Hepatocyte (in vitro differentiated cells): ENCODE measurements around the gene SPATA20.

ENCODE experiments used
- EZH2 ChIP-seq: fragments of 200-600 bp; sonication (generic); IDR thresholded peaks from 2 replicates; pipeline ENCODE4 v1.6.1; 2016; ENCODE audit warnings: antibody characterized with exemption, mild to moderate bottlenecking, borderline replicate concordance
- EZH2phosphoT487 ChIP-seq: fragments of 200-600 bp; sonication (generic); IDR thresholded peaks from one replicate; pipeline ENCODE4 v1.6.1; 2018; ENCODE audit warnings: antibody characterized with exemption, mild to moderate bottlenecking, low read depth, moderate library complexity; ENCODE audit not compliant: unreplicated experiment, severe bottlenecking
- TF ChIP-seq, protein P1 (sequence below): fragments of 200-600 bp; sonication (generic); IDR thresholded peaks from 2 replicates; pipeline ENCODE4 v1.5.1; 2016; ENCODE audit warnings: antibody characterized with exemption, mild to moderate bottlenecking; ENCODE audit not compliant: poor library complexity

GRCh38 chr17:50554201-50554600 lies 7.2 kb downstream of the SPATA20 start:
- TF ChIP-seq, protein P1, sequence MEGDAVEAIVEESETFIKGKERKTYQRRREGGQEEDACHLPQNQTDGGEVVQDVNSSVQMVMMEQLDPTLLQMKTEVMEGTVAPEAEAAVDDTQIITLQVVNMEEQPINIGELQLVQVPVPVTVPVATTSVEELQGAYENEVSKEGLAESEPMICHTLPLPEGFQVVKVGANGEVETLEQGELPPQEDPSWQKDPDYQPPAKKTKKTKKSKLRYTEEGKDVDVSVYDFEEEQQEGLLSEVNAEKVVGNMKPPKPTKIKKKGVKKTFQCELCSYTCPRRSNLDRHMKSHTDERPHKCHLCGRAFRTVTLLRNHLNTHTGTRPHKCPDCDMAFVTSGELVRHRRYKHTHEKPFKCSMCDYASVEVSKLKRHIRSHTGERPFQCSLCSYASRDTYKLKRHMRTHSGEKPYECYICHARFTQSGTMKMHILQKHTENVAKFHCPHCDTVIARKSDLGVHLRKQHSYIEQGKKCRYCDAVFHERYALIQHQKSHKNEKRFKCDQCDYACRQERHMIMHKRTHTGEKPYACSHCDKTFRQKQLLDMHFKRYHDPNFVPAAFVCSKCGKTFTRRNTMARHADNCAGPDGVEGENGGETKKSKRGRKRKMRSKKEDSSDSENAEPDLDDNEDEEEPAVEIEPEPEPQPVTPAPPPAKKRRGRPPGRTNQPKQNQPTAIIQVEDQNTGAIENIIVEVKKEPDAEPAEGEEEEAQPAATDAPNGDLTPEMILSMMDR = no peak
- TF ChIP-seq EZH2phosphoT487 (no peak), EZH2 (no peak)
